ENCODE results near the gene ST8SIA3.

- no peak for TF ChIP-seq EZH2 (IDR thresholded peaks at IDR 0.05; ENCODE audit: insufficient read depth, poor library complexity, severe bottlenecking)
- TF ChIP-seq EZH2phosphoT487 (IDR thresholded peaks at IDR 0.05; ENCODE audit: insufficient read depth, low read depth) = no peak
These were observed 8.5 kb upstream of the ST8SIA3 start for GRCh38 chr18:57343833-57344232.

Data from GM23248 (cell line).